GM04503 (cell line): ENCODE measurements around the gene ACTL6B.
"Not testable (repeated sequence)": the region's sequence is repeated elsewhere in the genome, so short reads cannot be mapped to it uniquely, and the experiment has no call there.

ENCODE experiments used
- DNase-seq: peaks from one replicate; pipeline ENCODE4 v3.0.0-alpha.2; 2012; ENCODE audit warnings: low read depth

Gene ACTL6B

DNA sequence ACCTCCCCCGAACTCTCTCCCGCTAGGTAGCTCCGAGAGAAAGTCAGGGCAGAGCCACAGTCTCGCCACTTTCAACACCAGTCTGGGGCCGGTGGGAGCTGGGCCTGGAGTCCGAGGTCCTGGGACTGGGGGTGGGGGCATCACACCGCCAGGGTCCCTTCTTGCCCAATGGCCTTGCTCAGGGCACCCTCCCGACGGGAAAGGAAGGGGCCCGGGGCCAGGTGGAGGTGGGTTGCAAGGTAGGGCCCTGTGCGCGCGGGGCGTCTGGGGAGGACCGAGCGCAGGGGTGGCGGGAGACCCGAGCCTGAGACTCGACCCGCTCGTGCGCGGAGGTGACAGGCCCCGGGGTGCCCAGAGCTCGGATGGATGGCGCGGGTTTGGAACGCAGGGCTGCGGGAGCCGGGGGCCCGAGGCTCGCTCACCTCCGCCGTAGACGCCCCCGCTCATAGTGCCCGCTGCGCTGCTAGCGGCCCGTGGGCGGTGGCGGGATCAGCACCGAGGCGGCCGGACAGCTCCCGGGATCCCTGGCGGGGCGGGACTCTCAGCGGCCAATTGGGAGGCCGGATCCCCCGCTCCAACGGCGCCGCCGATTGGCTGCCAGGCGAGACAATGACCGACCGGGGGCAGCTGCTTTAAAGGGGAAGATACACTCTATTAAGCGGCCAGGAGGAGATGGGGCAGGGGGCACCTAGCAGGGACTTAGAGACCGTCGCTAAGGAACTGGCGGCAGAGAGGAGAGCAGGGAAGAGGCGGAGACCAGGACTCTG, at the start of gene ACTL6B:
Gene ACTL6B (minus strand): TSS at position 541 of the 767 bp plus-strand sequence. CDS start 94 bp downstream, at position 447.
- DNase-seq: no peak

- DNase-seq: no peak
These were observed 49.1 kb upstream of the ACTL6B start for GRCh38 chr7:100705320-100705752.

- DNase-seq: not testable (repeated sequence)
These were observed 44.8 kb upstream of the ACTL6B start for GRCh38 chr7:100701089-100701488.

DNA sequence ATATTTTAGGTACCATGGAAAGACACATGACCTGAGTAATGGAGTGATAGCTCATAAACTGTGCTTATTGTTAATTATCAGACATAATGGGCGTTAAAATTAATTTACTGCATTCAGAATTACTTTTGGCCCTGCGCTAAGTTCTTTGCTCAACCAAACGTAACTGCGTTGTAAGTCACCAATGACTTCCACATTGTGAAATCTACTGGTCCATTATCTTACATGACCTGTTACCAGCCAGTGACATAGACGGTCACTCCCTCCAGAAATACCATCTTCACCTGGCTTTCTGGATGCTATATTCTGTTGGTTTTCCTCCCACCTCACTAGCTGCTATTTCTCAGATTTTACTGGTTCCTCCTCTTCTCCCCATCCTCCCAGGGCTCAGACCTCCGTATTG, 42.8 kb upstream of the ACTL6B start:
- DNase-seq: no peak

GRCh38 chr7:100696123-100696521, 39.9 kb upstream of the ACTL6B start:
- DNase-seq: no peak

- DNase-seq: no peak
These were observed 38.0 kb upstream of the ACTL6B start, which contains the start of gene GIGYF1 for GRCh38 chr7:100694098-100694745. TSS of gene GIGYF1 (minus strand) at chr7:100694250. CDS start at chr7:100688238, 6,012 bp downstream.

DNA sequence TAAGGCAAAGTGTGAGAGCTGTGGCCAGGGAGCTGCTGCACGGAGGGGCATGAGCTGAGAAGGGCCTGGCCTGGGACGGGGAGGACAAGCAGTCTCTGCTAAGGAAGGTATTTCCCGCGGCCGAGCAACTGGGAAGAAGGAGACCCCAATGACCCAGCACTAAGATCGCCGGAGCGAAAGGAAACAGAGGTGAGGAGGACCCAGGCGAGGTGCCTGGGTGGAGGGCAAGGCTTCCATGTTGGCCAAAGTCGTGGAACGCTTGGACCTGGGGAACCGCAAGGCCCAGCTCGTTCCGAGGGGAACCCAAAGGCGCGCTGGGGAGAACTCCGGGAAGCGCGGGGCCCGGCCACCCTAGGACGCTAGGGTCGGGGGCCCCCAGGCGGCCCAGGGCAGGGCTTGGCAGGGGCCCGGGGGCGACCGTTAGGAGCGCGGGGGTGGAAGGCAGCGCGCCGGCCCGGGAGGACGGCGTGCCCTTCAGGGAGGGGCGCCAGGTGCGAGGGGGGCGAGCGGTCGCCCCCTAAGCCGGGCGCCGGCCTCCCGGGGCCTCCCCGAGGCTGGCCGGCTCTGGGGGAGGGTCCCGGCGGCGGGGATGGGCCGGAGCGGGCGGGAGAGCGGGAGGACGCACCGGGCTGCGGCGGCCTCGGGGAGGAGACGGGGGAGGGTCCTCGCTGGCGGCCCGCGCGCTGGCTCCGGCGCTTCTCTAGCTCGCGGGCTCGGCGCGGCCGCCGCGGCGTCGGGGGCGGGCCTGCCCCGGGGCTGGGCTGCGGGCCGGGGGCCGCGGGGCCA, 37.3 kb upstream of the ACTL6B start:
- no peak for DNase-seq

GRCh38 chr7:100692578-100692961, 36.3 kb upstream of the ACTL6B start:
- DNase-seq: no peak

DNA sequence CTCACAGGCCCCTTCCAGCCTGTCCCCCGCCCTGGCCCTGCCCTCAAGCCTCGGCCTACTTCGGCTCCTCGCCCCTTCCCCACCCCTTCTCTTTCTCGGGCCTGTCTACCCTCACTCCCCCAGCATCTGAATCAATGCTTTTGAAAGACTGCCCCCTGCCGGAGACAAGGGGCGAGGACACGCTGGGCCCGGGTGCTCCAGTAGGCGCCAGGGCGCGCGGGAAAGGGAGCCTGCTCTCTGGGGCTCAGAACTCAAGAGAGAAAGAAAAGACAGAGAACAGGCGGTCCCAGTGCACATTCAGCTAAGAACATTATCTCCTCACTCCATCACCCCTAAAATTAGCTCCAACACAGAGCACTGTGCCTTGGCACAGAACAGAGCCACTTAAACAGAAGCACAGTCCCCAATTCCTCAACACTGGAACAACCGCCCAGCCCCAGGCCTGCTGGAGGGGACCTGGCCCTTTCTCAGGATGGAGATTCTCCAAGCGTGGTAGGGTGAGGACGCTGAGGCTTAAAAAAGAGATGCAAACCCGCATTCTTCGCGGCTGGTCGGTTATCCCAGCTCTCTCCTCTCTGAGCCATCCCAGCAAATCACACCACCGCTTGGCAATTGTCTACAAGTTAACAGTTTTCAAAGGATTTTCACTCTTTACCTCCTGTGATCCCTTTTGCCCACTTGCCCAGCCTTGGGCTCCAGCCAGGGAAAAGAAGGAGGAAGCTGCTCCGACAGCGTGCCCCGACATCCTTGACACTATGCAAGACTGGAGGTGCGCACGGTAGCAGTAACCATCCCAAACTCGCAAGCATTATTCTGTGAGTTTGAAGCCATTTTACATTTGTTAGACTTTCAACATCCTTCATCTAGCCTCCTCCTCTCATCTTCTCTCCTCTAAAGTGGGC, 35.7 kb upstream of the ACTL6B start:
- DNase-seq: no peak

DNA sequence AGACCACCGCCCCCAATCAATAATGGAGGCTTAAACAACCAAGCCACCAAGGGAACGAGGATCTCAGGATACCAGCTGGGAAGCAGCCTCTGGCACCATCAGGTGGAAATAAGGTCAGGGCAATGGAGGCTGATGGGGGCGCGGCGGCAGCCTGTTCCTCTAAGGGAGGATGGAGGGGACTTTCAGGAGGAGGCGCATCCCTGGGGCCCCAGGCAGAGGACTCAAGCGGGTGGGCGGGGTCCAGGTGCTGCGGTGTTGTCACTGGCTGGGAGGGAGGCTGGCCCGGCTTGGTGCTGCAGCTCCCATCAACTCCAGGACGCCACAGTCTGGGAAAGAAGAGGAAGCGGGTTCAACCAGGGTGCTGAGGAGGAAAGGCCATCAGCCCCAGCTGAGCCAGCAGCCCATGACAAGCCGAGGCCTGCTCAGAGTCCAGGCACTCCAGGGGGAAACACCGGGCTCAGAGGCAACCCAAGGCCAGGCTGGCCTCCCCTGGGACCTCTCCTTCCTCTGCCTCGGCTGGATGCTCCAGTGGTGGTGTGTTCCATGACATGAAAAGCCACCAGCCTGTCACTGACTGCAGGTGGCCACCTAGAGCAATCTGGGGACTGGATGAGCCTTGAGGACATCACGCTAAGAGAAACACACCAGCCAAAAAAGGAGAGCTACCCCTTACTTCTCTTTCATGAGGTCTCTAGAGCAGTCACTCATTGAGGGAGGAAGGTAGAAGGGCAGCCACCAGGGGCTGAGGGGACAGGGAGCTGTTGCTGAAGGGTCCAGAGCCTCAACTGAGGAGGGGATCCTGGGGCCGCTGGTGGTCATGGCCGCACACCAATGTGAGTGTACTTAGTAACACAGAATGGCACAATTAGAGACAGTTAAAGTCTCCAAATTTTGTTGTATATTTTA, 33.2 kb upstream of the ACTL6B start:
- DNase-seq: no peak

DNA sequence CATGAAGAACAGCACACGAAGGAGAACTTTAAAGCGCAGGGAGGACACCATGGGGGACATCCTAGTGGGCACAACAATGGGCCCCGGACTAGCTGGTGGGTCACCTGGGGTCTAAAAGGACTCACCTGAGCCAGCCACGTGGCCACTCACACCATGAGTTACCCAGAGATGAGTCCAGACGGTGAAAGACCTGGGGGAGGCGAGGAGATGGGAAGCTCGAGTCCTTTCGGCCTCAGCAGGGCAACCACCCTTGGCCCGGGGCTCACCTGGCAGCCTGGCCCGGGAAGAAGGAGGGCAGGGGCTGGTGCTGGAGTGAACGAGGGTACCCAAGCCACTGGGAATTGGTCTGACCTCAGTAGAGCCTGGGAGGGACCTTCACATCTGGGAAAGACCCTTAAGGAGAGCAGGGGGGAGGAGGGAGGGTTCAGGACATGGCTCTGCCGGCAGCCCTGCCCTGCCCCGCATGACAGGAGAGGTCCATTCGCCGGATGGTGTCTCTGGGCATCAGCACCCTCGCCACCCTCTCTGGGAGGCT, 32.1 kb upstream of the ACTL6B start:
- DNase-seq: no peak

DNA sequence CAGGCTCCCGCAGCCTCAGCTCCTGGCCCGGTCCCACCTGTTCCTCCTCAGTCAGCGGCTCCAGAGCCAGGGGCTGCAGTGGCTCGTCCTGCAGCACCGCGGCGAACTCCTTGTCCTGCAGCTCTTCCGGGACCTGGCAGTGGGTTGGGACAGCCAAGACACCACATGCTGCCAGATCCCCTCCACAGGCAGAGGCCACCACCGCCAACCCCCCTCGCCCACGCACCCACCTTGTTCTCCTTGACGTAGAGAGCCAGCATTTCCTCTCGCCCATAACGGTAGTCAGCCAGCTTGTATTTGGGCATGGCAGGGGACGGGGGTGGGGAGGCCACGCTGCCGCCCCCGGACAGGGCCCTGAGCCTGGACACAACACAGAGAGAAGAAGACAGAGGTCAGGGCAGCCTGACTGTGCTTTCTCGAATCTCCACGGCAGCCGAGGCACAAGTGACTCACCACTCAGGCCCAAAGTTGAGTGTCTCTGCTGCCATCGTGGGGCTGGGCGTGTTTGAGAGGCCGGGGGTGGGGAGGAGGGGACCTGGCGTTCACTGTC, 31.6 kb upstream of the ACTL6B start:
- no peak for DNase-seq

- DNase-seq: no peak
These were observed 31.0 kb upstream of the ACTL6B start for GRCh38 chr7:100687261-100687660.

DNA sequence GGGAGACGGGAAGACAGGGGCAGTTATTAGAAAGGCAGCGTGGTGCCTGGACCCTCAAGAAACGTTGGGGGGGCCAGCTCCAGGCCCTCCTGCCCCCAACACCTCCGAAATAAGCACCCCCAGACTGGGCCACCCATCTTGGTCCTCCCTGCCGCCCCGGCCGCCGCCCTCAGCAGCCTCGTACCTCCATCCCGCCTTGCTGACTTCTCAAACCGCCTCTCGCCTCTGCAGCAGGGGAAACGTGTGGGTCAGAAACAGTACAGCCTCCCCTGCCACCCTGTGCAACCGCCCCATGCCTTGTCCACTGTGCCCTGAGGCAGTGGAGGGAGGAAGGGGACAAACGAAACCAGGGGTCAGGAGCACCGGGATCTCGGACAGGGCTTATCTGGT, 30.6 kb upstream of the ACTL6B start:
- no peak for DNase-seq

DNA sequence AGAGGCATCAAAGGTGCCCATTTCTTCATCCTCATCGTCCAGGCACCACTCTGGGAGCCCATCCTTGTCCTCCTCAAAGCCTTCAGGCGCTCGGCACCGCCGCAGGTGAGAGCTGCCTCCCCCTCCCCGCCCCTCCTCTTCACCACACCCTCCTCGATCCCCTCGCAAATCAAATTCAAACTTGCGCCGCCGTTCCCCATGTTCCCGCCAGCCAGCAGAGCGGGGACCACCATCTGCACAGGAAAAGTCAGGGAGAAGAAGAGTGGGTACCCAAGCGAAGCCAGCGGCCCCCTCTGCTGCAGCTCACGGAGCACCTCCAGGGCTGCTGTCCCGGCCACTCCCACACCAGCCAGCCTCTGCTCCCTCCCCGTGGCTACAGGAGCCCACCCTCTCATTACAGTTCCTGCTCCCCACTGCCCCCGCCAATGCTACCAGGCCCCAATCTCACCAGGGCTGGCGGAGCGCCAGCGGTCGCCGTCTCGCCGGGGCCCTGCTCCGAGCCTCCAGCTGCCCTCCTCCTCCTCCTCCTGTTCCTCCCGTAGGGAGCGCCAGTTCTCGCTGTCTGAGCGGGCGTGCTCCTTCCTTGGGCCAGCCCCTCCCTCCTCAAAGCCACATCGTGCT, 30.1 kb upstream of the ACTL6B start:
- no peak for DNase-seq

DNA sequence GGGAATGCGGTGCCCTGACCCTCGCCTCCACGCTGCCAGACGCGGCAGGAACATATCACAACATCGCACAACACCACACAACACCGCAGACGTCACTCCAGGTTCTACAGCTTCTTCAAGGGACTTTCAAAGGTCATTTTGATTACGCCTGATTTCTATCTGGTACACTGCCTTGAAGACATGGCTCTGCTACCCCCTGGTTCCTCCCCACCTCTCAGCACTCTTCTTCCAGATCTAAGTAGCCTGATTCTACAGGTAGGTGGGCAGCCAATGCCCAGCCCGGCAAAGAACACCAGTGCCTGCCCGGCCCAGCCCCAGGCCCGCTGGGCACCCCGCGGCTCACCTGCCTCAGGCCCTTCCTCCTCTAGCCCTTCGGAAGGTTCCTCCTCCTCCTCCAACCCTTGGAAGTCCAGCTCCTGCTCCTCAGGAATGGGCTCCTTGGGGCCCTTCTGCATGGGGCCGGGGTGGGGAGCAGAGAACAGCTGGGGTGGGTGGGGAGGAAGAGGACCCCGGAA, 29.4 kb upstream of the ACTL6B start:
- DNase-seq: no peak

DNA sequence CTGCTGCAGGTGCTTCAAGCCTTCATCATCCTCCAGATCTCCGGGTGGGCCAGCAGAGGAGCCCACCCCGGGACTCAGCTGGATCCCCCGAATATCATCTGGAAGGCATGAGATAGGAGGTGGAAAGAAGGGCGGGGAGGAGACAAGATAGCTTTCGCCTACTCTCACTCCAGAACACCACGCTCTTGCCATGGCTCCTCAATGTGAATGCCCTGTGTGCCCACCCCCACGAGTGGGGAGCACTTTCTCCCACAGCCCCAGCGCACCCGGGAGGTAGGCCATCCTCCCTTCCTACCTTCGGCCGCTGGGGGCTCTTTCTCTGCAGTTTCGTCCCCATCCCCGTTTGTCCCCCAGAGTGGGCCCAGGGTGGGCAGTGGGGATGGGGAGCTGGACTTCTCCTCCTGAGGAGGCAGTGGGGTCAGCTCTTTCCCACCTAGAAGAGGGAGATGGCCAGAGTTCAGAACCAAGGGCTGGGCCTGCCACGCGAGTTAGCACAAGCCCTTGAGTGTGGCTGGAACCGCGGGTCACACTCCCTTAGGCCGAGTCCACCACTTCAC, 28.9 kb upstream of the ACTL6B start:
- no peak for DNase-seq

DNA sequence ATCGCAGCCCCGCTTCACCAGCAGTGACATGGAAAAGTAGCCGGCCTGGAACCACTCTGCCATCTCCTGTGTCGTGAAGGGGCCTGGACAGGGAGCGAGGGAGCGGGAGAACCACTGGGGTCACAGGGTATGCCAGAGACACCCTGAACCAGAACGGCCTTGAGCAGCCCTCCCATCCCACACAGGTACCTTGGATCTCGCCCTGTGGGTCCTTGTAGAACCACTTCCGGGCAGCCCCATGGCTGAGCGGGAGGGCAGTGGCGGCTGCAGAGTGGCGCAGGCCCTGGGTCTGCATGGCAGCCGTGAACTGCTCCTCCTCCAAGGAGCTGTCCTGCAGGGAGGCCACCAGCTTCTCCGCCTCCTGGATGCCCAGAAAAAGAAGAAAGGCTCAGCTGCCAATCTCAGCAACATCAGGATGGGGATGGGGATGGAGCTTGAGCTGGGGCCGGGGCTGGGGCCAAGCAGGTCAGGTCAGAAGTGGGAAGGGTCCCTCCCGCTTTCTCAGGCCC, 28.3 kb upstream of the ACTL6B start:
- DNase-seq: no peak
